ENCODE data around the gene P4HB. TPM values are rescaled to one million over a fixed set of nuclear protein-coding genes. Genes with fewer than 3 reads are reported as not detected.

P4HB gene
- total and polyA plus RNA-seq, 2 donors (not counting 1 experiment from before 2014, with no cell fraction given), result 109 to 1,034 TPM

- H3K4me1 ChIP-seq (ENCODE audit: control insufficient read depth, extremely low read depth, insufficient read depth, low read length), result peaks cover 5% of the 10 kb centered on the region
- no peak overlapping the region for H3K27ac ChIP-seq (ENCODE audit: insufficient read depth, low read length)
- no peaks in the 10 kb centered on the region for H3K9me3 ChIP-seq (ENCODE audit: control insufficient read depth, insufficient read depth, low read depth, low read length)
- peaks cover 26% of the 10 kb centered on the region for H3K36me3 ChIP-seq (ENCODE audit: control insufficient read depth, insufficient read depth, low read length)
- H3K79me2 ChIP-seq (ENCODE audit: control insufficient read depth, insufficient read depth, low read length), result peaks cover 4% of the 10 kb centered on the region
- no peaks in the 10 kb centered on the region for H4K20me1 ChIP-seq (ENCODE audit: control insufficient read depth, extremely low read depth, insufficient read depth, low read length)
- no peaks in the 10 kb centered on the region for H3K27me3 ChIP-seq (ENCODE audit: control insufficient read depth, insufficient read depth, low read length)
- H3K4me3 ChIP-seq (replicated peaks in 1 of 4; ENCODE audit: control extremely low read depth in 1 of 4, insufficient read depth in 1 of 4, low read depth in 3 of 4, low read length in 4 of 4), result no peak overlapping the region
- TF ChIP-seq EZH2 (IDR thresholded peaks at IDR 0.05; ENCODE audit: low read length, missing control alignments) (no peak), CTCF (conservative IDR thresholded peaks at IDR 0.05 in 1 of 2, IDR thresholded peaks at IDR 0.05 in 1 of 2; ENCODE audit: low read depth in 1 of 2, low read length in 2 of 2) (no peak)
- H3K9ac ChIP-seq (ENCODE audit: insufficient read depth, low read length), result no peak overlapping the region
- H2AFZ ChIP-seq (ENCODE audit: low read length), result no peak overlapping the region
- no peak overlapping the region for H3K4me2 ChIP-seq (ENCODE audit: extremely low read depth, insufficient read depth, low read length)
- no peak for DNase-seq (ENCODE audit: low read depth in 2 of 2)
These were observed 45.1 kb upstream of the P4HB start for GRCh38 chr17:81905424-81905875.

GRCh38 chr17:81904600-81905423 is 44.5 kb upstream of the P4HB start:
- H3K9ac ChIP-seq (ENCODE audit: insufficient read depth, low read length), result no peak overlapping the region
- H3K9me3 ChIP-seq (ENCODE audit: control insufficient read depth, insufficient read depth, low read depth, low read length), result no peaks in the 10 kb centered on the region
- no peak overlapping the region for H2AFZ ChIP-seq (ENCODE audit: low read length)
- TF ChIP-seq CTCF (conservative IDR thresholded peaks at IDR 0.05 in 1 of 2, IDR thresholded peaks at IDR 0.05 in 1 of 2; ENCODE audit: low read depth in 1 of 2, low read length in 2 of 2) (no peak), EZH2 (IDR thresholded peaks at IDR 0.05; ENCODE audit: low read length, missing control alignments) (no peak)
- no peak for DNase-seq (ENCODE audit: low read depth in 2 of 2)
- no peak overlapping the region for H3K4me2 ChIP-seq (ENCODE audit: extremely low read depth, insufficient read depth, low read length)
- H3K4me1 ChIP-seq (ENCODE audit: control insufficient read depth, extremely low read depth, insufficient read depth, low read length), result peaks cover under 1% of the 10 kb centered on the region
- H3K27ac ChIP-seq (ENCODE audit: insufficient read depth, low read length), result no peak overlapping the region
- no peak overlapping the region for H3K4me3 ChIP-seq (replicated peaks in 1 of 4; ENCODE audit: control extremely low read depth in 1 of 4, insufficient read depth in 1 of 4, low read depth in 3 of 4, low read length in 4 of 4)
- H3K36me3 ChIP-seq (ENCODE audit: control insufficient read depth, insufficient read depth, low read length), result peaks cover 27% of the 10 kb centered on the region
- H3K27me3 ChIP-seq (ENCODE audit: control insufficient read depth, insufficient read depth, low read length), result no peaks in the 10 kb centered on the region
- no peaks in the 10 kb centered on the region for H3K79me2 ChIP-seq (ENCODE audit: control insufficient read depth, insufficient read depth, low read length)
- H4K20me1 ChIP-seq (ENCODE audit: control insufficient read depth, extremely low read depth, insufficient read depth, low read length), result no peaks in the 10 kb centered on the region

- no peak overlapping the region for H3K4me3 ChIP-seq (replicated peaks in 1 of 4; ENCODE audit: control extremely low read depth in 1 of 4, insufficient read depth in 1 of 4, low read depth in 3 of 4, low read length in 4 of 4)
- no peak for DNase-seq (ENCODE audit: low read depth in 2 of 2)
- no peak overlapping the region for H3K9ac ChIP-seq (ENCODE audit: insufficient read depth, low read length)
- no peaks in the 10 kb centered on the region for H3K27me3 ChIP-seq (ENCODE audit: control insufficient read depth, insufficient read depth, low read length)
- H2AFZ ChIP-seq (ENCODE audit: low read length), result no peak overlapping the region
- TF ChIP-seq CTCF (conservative IDR thresholded peaks at IDR 0.05 in 1 of 2, IDR thresholded peaks at IDR 0.05 in 1 of 2; ENCODE audit: low read depth in 1 of 2, low read length in 2 of 2), result no peak
- TF ChIP-seq EZH2 (IDR thresholded peaks at IDR 0.05; ENCODE audit: low read length, missing control alignments), result no peak
- no peaks in the 10 kb centered on the region for H3K9me3 ChIP-seq (ENCODE audit: control insufficient read depth, insufficient read depth, low read depth, low read length)
- H3K27ac ChIP-seq (ENCODE audit: insufficient read depth, low read length), result no peak overlapping the region
- no peaks in the 10 kb centered on the region for H3K79me2 ChIP-seq (ENCODE audit: control insufficient read depth, insufficient read depth, low read length)
- peaks cover 29% of the 10 kb centered on the region for H3K36me3 ChIP-seq (ENCODE audit: control insufficient read depth, insufficient read depth, low read length)
- H3K4me1 ChIP-seq (ENCODE audit: control insufficient read depth, extremely low read depth, insufficient read depth, low read length), result no peaks in the 10 kb centered on the region
- no peak overlapping the region for H3K4me2 ChIP-seq (ENCODE audit: extremely low read depth, insufficient read depth, low read length)
- no peaks in the 10 kb centered on the region for H4K20me1 ChIP-seq (ENCODE audit: control insufficient read depth, extremely low read depth, insufficient read depth, low read length)
These were observed 43.7 kb upstream of the P4HB start for GRCh38 chr17:81903896-81904599.
